Stimulated activated CD8-positive, alpha-beta memory T cell treated with anti-CD3 and anti-CD28 coated beads, Interleukin-4, amount 100 ng/mL, for 1 hour (primary cell): Measurements from ENCODE around the gene PYY.
"Not testable (repeated sequence)": the region's sequence is repeated elsewhere in the genome, so short reads cannot be mapped to it uniquely, and the experiment has no call there.

ENCODE experiments used
- DNase-seq, 2 donors: peaks; one replicate each; pipeline ENCODE4 v3.0.0-alpha.2; 2020; ENCODE audit warnings: low read depth in 2 of 2, low spot score in 1 of 2

PYY gene

DNA sequence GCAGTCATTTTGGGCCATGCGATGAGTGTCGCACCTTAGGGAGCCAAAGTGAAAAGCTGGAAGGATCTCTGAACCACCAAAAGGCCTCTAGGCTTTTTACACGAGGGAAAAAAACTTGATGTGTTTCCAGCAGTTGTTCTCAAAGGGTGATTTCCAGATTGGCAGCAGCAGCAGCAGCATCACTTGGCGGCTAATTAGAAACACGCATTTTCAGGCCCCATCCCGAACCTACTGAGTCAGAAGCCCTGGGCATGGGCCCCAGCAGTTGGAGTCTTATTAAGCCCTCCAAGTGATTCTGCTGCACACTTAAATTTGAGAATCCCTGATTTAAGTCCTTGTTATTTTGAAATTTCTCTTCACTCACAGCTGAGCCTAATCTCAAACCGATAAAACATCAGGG lies 25.3 kb upstream of the PYY start:
- no peak for DNase-seq

DNA sequence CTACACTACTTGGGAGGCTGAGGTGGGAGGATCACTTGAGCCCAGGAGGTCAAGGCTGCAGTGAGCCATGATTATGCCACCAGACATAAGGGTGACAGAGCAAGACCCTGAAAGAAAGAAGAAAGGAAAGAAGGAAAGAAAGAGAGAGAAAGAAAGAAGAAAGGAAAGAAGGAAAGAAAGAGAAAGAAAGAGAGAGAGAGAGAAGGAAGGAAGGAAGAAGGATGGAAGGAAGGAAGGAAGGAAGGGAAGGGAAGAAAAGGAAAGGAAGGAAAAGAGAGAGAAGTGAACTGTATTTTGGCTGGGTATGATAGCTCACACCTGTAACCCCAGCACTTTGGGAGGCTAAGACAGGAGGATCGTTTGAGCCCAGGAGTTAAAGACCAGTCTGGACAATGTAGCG lies 24.3 kb upstream of the PYY start:
- DNase-seq = no peak

DNA sequence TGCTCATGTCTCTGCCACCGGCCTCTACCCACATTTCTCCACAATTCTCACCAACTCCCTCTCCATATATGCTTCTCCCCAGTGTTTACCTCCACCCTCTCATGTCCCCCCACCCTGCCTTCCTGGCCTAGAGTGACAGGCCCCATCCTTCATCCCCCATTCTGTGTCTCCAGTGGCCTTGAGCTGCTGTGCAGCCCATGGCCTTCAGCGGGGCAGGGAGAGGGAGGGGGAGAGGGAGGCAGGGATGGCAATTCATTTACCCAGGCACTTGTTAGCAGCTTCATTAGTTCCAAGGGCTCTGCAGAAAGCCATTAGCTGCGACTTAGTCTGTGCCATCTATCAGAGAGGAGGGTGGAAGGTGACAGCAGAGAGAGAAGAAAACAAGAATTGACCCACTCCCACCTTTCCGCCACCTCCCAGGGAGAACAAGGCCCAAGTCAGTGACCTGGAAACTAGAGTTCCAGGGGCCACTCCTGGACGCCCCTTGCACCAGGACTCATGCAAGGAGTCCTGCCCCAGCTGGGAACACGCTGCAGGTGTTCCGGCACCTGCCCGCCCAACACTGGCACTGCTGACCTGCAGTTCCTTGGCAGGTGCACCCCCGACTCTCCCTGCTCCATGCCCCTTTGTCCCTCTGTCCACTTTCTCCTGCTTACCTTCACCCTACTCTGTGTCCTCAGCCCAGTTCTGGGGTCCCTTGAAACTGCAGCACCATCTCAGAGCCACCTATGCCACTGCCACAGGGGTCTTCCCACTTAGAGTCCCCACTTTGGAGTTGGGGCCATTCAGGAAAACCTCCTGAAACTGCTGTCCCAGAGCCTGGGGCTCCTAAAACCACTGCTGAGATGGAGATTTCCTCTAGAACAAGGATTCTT lies 23.5 kb upstream of the PYY start:
- DNase-seq = no peak

DNA sequence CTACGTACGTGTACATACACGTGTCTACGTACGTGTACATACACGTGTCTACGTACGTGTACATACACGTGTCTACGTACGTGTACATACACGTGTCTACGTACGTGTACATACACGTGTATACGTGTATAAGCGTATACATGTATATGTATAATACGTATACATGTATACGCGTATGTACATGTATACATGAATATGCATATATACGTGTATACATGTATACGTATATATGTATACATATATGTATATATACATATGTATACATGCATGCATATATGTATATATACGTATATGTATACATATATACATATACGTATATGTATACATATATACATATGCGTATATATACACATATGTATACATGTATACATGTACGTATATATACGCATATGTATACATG lies 22.2 kb upstream of the PYY start:
- DNase-seq = no peak

DNA sequence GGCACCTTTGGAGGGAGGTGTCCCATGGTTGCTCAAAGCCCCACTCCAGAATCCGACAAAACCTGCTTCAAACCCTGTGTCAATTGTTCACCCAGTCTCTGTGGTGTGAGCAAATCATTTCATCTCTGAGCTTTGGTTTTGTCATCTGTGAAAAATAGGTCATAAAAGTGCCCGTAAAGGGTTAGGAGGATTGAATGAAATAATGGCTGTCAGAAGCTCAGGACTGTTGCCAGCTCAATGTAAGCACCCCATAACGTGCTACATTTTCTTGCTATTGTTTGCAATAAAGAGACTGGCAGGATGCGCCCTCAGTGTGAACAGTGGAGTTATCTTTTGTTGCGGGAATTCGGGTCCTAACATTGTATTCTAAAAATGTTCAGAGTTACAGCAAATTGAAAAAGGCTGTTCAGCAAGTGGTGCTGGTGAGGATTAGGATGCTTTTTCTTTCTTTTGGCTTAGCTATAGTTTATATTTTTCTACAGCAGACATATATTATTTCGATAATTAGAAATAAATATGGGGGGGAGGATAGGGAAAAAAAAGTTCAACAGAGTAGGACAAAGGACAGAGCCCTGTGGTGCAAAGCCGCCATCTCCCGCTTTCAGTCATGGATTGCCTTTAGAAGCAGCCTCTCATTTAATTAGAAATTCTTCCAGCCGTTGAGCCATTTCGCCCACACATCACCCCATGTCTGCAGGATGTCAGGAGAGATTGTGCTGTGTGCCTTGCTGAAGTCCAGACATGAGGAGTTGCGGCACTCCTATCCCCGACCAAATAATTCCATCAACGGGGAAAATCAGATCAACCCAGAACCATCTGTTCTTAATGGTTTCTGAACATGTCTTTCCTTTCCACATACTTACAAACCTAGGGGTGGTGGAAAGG lies 20.9 kb upstream of the PYY start:
- DNase-seq = no peak

DNA sequence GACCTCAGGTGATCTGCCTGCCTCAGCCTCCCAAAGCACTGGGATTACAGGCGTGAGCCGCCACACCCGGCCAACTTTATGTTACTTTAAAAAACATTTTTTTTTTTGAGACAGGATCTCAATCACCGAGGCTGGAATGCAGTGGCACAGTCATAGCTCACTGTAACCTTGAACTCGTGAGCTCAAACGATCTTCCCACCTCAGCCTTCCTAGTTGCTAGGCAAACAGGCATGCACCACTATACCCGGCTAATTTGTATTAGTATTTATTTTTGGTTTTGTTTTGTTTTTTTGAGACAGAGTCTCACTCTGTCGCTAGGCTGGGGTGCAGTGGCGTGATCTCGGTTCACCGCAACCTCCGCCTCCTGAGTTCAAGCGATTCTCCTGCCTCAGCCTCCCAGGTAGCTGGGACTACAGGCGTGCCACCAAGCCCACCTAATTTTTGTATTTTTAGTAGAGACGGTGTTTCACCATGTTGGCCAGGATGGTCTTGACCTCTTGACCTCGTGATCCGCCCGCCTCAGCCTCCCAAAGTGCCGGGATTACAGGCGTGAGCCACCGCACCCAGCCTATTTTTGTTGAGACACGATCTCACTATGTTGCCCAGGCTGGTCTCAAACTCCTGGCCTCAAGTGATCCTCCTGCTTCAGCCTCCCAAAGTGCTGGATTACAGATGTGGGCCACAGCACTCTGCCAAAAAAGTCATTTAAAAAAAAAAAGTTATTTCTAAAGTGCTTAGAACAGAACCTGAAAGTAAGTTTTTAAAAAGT lies 18.9 kb upstream of the PYY start:
- DNase-seq = not testable (repeated sequence)

- DNase-seq = not testable (repeated sequence)
These were observed 17.7 kb upstream of the PYY start for GRCh38 chr17:43971436-43971835.

DNA sequence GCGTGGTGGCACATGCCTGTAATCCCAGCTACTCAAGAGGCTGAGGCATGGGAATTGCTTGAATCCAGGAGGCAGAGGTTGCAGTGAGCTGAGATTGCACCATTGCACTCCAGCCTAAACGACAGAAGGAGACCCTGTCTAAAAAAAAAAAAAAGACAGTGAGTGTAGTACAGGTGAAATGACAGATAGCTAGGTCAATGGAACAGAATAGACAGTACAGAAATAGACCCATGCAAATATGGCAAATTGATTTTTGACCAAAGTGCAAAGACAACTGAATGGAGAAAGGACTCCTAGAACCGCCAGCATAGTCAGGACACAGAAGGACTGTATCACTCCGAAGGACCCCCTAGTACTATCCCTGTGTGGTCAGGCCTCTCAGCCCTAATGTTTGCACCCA lies 16.6 kb upstream of the PYY start:
- DNase-seq = no peak

- no peak for DNase-seq
These were observed 13.6 kb upstream of the PYY start for GRCh38 chr17:43967251-43967875.

DNA sequence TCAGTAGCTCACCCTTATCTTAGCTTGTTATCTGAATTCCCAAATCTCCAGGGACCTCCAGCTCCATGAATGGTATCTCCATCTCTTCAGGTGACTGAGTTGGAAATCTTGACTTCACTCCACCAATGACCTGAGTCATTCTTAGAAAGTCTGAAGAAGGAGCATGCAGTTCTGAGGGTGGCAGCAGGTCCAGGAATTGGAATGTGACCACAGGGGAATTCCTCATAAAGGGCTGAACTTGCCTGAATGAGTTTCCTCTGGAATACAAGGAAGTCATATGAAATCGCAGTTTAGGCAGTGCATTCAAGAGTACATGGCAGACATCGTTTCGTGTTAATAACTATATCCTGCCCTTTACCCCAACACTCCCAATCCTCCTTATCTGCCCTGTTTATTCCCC lies 12.5 kb upstream of the PYY start:
- no peak for DNase-seq

DNA sequence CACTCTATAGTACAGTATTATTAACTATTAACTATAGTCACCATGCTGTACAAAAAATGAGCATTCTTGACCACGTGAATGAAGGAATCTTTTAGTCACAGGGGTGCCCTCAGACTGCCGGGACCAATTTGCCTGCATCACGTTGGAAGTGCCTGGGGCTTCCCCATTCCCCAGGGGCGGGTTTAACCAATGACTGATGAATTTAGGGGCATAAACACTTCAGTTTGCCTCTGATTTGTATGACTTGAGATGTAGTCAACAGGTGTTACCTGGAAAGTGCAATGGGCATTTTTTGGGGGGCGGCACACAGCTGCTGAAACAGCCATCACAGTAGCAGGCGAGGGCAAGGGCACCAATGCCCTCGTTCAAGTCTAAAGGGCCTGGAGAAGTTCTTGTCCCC lies 8.7 kb upstream of the PYY start:
- DNase-seq = no peak

GRCh38 chr17:43961954-43962353 lies 8.2 kb upstream of the PYY start:
- no peak for DNase-seq

DNA sequence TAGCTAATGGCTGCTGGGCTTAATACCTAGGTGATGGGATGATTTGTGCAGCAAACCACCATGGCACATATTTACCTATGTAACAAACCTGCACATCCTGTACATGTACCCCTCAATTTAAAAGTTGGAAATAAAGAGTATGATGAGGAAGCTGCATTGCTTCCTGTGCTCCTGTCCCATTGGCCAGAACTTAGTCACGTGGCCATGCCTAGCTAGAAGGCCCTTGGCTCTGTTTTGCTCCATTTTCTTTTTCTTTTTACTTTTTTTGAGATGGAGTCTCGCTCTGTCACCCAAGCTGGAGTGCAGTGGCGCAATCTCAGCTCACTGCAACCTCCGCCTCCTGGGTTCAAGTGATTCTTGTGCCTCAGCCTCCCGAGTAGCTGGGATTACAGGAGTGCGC lies 7.6 kb upstream of the PYY start:
- DNase-seq = not testable (repeated sequence)

GRCh38 chr17:43958748-43959352 lies 5.1 kb upstream of the PYY start:
- DNase-seq = no peak

DNA sequence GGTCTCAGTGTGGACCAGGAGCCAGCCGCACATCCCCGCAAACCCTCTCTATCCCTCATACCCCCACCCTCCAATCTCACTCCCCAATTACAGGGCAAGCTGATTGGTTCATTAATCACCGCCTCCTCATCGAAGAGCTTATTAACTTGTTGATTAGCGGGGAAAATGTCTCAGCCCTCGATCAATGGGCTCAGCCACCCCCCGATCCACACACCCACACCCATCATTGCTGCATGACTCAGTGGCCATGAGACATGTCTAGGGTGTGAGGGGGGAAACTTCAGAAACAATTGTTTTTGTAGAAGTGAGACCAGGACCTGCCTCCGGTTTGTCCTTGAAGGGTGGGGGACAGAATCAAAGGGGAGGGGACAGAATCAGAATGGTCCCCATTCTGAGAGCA lies 2.5 kb upstream of the PYY start:
- DNase-seq = no peak

DNA sequence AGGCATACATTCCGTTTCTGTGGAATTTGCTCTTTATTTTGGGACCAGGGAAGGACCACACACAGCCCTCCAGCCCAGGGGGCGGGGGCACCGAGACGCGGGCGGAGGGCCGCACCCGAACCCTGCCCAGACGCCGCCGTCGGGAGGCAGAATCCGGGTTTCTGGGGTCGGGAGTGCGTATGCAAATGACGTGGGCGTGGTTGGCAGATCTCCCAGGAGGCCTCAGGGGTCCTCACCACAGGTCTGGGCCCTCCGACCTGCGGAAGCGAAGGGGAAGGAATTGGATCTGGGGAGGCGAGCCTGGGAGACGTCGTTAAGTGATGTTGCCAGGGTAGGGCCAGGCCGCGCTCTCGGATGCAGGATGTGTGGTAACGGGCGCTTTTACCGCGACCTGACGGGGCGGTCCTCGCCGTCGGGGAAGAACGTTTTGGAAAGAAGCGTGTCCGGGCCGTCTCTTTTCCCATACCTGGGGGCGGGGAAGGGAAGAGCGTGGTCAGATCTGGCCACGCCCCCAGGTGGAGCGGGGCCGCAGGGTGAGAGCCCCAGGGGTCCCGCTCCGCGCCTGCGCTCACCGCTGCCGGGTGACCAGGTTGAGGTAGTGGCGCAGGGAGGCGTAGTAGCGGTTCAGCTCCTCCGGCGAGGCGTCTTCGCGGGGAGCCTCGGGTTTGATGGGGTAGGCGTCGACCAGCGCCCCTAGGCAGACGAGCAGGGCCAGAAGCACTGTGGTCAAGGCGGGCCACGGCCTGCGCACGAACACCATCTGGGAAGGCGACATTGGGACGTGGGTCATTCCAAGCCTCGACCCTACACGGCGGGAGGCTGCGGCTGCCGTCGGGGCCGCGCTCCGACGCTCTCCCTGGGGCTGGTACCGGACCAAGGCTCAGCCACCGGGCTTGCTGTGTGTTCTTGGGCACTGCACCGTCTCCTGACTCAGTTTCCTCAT lies 745 bp downstream of the PYY start:
- DNase-seq = no peak

DNA sequence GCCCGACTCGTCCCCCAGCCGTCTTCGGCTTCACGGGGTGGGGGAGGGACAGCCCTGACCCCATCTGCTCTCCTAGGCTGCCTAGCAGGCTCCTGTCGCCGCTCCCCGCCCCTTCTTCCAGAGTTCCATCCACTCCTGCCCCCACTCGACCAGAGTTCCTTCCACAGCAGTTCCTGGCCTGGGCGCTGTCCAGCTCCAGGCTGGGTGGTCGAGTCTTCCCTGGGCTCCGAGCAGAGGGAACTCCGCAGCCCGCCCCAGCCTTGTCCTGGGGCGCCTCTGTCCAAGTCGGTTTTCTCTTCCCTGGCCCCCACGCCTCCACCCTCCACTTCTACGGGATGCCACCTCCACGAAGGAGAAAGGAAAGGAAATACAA lies 1.4 kb downstream of the PYY start:
- no peak for DNase-seq

DNA sequence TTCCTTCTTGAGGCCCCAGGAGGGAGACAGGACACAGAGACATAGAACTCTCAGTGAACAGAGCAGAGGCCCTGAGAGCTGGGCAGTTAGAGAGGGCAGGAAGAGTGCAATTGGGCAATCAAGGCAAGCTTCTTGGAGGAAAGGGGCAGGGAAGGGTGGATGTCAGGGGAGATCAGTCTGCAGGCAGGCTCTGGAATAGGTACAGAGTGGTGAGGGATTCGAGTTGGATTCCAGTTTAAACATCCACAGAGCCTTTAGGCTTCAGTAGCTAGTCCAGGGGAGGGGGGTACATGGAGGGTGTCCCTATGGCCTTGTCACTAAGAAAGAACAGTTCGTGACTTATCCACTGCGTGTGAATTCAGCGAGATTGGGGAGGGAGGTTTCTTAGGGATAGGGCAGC lies 2.0 kb downstream of the PYY start:
- no peak for DNase-seq

DNA sequence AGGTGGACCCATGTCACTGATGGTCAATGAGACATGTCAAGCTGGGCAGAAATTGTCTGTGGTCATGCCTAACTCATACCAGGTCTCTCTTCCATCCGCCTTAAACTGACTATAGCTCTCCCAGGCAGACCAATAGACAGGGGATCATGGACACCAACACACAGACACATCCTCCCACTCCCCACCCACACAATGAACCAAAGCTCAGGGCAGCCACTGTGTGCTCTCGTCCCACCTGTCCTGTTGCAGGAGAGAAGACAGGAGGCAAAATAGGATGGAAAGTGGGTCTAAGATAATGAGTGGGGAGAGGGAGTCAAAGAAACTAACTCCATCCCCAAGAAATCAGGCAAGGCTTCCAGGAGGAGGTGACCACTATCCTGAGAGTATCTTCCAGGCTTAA lies 3.2 kb downstream of the PYY start:
- DNase-seq = no peak

DNA sequence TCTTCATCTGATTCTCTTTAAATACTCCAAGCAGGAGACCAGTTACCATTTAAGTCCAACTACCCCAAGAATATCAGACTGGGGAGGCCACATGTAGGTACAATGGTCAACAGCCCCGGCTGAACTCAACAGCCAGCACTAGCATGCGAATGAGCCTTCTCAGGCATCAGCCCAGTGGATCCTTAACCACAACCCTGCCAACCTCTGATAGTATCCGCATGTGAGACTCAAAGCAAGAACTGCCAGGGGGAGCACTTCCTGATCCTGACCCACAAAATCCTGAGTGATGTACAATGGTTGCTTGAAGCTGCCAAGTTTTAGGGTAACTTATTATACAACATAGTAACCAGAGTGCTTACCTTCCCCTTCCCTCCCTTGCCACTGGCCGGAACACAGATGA lies 4.0 kb downstream of the PYY start:
- no peak for DNase-seq
